Activated CD4-positive, alpha-beta T cell treated with anti-CD3 and anti-CD28 coated beads, Interleukin-2, amount 50 U/mL, for 24 hours (primary cell): ENCODE data around the gene RFPL3.
"Not testable (repeated sequence)": the region's sequence is repeated elsewhere in the genome, so short reads cannot be mapped to it uniquely, and the experiment has no call there.

Experiments
- DNase-seq, 2 donors: peaks; one replicate each; pipeline ENCODE4 v3.0.0-alpha.2; 2020; ENCODE audit warnings: low read depth in 1 of 2, low spot score in 1 of 2

The RFPL3 gene

DNA sequence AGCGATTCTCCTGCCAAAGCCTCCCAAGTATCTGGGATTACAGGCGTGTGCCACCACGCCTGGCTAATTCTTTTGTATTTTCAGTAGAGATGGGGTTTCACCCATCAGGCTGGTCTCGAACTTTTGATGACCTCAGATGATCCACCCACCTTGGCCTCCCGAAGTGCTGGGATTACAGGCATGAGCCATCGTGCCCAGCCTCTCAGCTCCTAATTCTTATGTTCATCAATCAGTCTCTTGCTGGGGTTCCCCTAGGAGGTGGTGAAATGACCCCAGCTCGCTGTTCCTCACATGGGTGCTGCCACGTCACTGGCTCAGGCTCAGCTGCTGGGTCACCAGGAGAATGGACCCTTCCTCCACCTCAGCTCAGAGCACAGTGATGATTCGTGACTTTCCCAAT lies at the start of gene RFPL3:
Gene RFPL3 (plus strand): TSS at position 301 of the 400 bp plus-strand sequence. CDS start 205 bp downstream, outside the sequence.
- DNase-seq = not testable (repeated sequence)

GRCh38 chr22:32308191-32308590 lies 49.5 kb upstream of the RFPL3 start:
- no peak for DNase-seq

GRCh38 chr22:32308934-32309333 lies 48.7 kb upstream of the RFPL3 start:
- no peak for DNase-seq

- no peak for DNase-seq
These were observed 47.9 kb upstream of the RFPL3 start for GRCh38 chr22:32309585-32310251.

- DNase-seq = no peak
These were observed 46.9 kb upstream of the RFPL3 start for GRCh38 chr22:32310777-32311176.

- no peak for DNase-seq
These were observed 46.1 kb upstream of the RFPL3 start for GRCh38 chr22:32311551-32312071.

GRCh38 chr22:32312748-32313147 lies 44.9 kb upstream of the RFPL3 start:
- no peak for DNase-seq

DNA sequence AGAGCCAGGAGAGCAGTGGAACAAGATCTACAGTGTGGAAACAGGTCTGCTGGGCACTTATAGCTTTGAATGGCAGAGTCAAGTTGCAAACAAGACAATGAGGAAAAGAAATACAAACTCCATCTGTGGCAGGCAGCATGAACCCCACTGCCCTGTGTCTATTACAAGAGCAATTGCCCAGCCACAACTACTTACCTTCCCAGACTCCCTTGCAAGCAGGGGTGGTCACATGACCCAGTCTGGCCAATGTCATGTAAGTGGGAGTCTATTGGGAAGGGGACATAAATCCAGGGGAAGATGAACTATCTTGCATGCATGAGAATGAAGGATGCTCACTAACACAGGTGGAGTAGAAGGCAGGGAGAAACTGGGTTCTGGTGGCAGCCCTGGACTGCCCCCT lies 44.1 kb upstream of the RFPL3 start:
- no peak for DNase-seq

DNA sequence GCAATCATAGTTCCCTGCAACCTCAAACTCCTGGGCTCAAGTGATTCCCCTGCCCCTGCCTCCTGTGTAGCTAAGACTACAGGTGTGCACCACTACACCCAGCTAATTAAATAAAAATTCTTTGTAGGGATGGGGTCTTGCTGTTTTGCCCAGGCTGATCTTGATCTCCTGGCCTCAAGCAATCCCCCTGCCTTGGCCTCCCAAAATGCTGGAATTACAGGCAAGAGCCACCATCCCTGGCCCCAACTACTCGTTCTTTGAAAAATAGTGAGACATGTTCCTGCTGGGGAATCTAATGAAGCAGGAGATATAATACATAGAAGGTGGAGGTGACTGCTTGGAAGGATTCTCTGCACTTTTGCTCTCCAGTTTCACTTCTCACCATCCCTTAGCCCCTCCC lies 40.1 kb upstream of the RFPL3 start:
- DNase-seq = no peak

DNA sequence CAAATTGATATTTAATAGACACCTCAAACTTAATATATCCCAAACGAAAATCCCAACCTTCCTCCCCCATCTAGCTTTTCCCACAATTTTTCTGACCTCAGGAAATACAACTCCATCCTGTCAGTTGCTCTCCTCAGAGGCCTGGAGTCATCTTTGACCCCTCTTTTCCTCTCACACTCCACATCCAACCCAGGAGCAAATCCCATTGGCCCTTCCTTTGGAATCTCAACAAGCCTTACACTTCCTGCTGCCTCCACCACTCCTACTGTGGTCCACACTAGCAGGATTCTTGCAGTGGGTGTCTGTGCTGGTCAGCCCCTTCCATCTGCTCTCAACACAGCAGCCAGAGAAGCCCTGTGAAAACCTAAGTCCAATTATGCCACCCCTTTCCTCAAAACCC lies 39.3 kb upstream of the RFPL3 start:
- DNase-seq = no peak

DNA sequence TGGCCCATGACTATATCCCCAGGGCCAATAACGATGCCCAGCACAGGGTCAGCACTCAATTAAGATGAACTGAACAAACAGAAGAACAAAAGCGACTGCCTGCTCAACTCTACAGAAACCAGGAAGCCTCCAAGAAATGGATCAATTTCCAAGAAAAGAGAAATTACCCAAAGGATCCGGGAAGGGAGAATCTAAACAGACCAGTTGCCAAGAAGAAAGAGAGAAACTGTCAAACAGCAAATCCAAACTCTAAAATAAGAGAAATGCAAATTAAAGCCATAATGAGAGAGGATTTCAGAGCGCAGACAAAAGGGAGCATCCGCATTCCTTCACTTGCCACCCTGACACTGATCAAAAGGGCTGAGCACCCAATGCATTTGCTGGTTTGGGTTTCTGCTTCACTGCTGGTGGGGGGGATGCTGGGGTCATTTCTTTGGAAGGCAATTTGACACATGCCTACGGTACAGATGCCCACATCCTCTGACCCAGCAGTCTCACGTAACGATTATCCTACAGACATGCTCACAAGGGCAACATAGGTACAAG lies 37.7 kb upstream of the RFPL3 start:
- DNase-seq = no peak

GRCh38 chr22:32322986-32323385 lies 34.7 kb upstream of the RFPL3 start:
- DNase-seq = no peak

GRCh38 chr22:32323513-32324164 lies 34.0 kb upstream of the RFPL3 start:
- no peak for DNase-seq

DNA sequence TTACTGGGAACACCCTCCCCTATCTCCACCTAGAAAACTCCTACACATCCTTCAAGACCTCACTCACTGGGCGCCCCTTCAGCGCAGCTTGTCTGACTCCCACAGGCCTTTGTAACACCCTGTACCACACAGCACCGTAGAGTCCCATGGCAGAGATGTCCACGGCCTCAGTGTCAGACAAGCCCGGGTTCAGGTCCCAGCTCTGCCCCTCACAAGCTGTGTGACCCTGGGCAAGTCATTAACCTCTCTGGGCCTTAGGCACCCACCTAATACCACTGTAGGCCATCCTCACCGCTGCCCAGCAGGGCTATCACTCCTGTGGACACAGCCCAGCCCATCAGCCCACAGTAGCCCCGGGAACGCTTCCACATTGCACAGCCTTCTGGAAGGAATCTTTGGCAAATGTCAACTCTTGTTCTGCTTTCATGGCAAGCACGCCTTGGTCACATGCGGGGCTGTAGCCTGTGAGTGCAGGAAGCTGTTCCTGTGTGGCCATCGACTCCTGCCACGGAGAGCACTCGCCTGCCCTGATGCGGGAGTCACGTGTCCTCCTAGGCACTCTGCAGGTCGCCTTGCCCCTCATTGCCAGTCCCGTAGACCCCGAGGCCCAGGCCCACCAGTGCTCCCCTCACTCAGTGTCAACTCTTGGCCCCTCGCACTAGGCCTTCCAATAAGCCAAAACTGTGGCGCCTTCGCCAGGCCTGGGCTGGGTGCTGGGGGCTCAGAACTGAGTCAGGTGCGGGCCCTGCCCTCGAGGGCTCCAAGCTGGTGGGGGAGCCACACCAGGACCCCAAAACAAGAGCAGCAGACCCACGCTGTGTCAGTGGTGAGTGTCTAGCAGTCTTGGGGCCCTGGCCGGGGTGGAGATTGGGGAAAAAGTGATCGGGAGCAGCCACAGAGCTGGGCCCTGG lies 32.9 kb upstream of the RFPL3 start:
- no peak for DNase-seq

DNA sequence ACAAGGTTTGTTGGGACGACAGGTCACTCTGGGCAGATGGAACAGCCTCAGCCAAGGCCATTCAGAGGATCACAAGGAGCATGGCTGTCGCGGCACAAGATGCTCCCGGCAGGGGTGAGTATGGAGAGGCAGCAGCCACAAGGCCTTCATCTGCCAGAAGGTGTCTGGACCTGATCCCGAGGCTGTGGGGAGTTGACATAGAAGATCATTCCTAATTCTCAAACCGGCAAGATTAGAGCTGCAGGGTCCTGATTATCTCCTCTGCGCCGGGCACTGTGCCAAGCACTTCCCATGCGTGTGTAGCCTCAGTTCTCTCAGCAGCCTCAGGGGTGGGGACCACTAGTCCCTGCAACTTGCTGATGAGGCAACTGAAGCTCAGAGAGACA lies 32.3 kb upstream of the RFPL3 start:
- DNase-seq = no peak

DNA sequence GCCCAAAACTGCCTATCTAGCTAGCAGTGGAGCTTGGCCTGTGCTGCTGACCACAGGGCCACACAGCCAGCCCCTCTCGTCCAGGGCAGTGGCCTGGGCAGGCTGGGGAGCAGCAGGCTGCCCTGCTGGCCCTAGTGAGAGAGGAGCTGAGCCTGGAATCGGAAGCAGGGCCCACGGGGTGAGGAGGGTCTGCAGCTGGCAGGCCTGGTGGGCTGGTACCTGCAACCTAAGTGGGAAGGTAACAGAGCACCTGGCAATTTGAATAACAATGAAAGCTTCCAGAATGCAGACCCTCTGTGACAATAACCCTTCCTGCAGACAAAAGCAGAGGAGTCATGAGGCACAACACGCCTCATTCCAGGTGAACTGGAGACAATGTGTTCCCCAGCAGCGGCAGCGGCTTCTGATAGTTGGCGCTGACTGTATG lies 31.8 kb upstream of the RFPL3 start:
- DNase-seq = no peak

DNA sequence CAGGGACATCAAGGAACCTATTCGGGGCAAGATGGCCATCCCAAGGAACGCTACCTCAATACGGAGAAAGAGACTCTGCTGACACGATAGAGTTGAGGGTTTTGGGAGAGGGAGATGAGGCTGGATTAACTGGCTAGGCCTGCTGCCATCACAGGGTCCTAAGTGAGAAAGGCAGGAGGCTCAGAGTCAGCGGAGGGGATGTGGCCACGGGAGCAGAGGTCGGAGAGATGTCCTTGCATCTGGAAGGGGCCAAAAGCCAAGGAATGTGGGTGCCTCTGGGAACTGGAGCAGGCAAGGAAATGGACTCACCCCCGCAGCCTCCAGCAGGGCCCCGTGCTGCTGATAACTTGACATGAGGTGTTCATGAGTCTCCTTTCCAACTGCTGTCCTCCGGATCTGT lies 31.0 kb upstream of the RFPL3 start:
- no peak for DNase-seq

DNA sequence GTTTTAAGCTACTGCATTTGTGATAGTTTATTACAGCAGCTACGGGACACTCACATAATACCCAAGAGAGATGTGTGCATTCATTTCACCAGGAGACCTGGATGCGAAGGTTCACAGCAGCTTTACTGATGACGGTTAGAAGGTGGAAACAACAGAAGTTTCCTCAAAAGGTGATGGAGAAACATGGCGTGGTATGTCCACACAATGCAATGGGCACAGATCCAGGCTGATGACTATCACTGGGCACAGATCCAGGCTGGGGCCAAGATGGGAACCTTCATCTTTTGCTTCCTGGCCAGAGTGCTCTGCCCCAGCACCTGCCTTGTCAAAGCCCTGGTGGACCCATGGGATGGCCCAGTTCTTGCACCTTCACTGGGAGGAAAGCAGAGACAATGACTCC lies 30.6 kb upstream of the RFPL3 start:
- DNase-seq = no peak

DNA sequence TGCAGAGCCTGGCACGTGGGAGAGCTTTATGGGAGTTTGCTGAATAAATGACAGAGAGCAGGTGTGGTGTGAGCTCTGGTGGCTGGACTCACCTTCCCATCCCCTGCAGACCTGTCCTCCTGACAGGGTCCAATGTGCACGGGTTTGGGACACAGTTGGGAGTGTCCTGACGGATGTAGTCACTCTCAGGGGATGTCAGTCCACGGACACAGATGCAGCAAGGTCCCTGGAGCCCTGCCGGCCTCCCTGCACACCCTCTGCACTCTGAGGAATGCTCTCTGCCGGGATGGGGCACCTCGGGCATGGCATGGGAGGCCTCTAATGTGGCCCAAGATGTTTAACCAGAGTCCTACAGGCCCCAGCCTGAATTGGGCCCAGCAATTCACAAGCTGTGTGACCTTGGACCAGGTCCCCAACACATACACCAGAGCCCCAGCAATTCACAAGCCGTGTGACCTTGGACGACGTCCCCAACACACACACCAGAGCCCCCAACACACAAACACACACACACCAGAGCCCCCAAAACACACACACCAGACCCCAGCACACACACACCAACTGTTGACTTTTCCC lies 30.0 kb upstream of the RFPL3 start:
- no peak for DNase-seq

DNA sequence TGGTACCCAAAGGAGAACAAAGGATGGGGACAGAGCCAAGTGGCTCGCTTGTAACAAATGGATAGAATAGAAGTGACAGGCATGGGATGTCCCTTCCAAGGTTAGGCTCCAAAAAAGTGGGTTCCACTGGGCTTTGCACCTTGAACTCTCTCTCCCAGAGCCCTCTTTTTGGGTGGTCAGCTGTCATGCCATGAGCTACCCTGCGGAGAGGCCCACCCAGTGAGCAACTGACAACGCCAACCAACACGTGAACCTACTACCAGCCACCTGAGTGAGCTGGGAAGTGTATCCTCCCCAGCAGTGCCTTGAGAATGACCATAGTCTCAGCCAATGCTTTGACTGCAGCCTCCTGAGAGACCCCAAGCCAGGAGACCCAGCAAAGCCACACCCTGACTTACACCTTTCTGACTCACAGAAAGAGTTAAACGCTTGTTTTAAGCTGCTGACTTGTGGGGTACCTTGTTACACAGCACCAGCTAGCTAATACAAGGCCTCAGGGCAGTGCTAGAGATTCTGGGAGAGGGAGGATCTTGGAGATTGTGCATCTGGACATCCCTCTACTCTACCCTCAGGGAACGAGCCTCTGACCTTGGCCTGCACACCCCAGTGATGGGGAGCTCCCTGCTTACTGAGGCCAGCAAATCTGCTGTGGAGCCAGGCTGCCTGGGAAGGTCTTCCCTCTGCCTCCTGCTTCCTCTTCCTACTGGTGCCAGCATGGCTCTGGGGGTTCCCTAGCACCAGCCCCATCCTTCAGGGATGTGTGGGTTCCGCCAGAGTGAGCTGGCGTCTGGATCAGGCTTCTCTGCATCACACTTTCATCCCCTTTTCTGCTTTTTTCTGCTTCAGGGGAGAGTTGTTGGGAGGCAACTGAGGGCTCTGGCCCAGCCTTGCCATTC lies 29.1 kb upstream of the RFPL3 start:
- no peak for DNase-seq
